GM19099 (cell line): ENCODE measurements around the gene CCDC85C.

ENCODE experiments used
- POLR2A ChIP-seq: IDR thresholded peaks from 3 replicates; pipeline ENCODE4 v1.6.1; 2011; ENCODE audit warnings: low read depth; ENCODE audit not compliant: insufficient read length; ENCODE audit errors: extremely low read depth

The CCDC85C gene

GRCh38 chr14:99603471-99604277 lies at the start of gene CCDC85C:
TSS of gene CCDC85C (minus strand) at chr14:99604207. CDS start at chr14:99603959, 248 bp downstream.
- TF ChIP-seq POLR2A: no peak

DNA sequence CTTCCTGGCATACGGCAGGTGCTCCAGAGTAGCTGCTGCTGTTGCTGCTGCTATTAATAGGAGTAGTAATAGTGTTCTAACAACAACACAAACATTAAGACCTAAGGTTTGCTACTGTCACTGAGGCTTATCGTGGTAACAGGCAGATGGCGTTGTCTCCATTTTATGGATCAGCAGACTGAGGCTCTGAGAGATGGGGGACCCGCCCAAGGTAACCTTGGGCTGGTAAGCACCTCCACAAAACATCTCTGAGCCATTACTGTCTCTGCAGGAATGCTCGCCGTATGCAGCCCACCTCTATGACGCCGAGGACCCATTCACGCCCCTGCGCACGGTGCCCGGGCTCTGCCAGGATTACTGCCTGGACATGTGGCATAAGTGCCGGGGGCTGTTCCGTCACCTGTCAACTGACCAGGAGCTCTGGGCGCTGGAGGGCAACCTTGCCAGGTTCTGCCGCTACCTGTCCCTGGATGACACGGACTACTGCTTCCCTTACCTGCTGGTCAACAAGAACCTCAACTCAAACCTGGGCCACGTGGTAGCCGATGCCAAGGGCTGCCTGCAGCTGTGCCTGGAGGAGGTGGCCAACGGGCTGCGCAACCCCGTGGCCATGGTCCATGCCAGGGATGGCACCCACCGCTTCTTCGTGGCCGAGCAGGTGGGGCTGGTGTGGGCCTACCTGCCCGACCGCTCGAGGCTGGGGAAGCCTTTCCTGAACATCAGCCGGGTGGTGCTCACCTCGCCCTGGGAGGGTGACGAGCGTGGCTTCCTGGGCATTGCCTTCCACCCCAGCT lies 48.1 kb upstream of the CCDC85C start:
- no peak for TF ChIP-seq POLR2A

DNA sequence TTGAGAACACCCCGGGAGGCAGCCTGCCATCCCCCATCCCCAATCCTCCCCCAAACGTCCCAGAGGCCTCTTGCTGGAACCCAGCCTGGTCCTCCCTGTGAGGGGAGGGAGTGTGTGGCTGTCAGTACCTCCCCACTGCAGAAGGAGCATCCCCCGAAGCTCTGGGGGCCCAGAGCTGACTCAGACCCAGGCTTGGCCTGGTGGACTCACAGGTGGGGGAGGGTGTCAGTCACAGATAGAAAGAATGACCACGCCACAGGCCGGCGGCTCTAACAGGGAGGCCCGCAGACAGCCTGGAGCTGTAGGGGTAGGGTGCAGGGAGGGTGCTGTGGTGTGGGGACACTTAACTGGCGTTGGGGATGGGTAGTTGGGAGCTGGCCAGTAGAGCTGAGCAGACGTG lies 46.2 kb upstream of the CCDC85C start:
- TF ChIP-seq POLR2A: no peak

- no peak for TF ChIP-seq POLR2A
These were observed 45.6 kb upstream of the CCDC85C start for GRCh38 chr14:99649643-99650042.

DNA sequence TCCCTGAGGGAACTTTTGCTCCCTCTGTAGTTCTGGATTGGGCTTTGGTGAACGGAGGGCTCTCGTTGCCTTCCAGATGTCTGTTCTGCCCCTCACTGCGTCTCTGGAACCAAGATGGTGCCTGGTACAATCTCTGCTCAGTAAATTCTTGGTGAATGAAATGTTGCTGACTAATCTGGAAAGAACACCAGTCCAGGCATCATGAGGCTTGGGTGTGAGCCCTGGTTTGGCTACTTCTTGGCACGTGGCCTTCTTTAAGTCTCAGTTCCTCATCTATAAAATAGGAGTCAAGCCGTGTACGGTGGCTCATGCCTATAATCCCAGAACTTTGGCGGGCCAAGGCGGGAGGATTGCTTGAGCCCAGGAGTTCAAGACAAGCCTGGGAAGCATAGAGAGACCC lies 45.2 kb upstream of the CCDC85C start:
- TF ChIP-seq POLR2A: no peak

- no peak for TF ChIP-seq POLR2A
These were observed 44.2 kb upstream of the CCDC85C start for GRCh38 chr14:99648027-99648784.

- no peak for TF ChIP-seq POLR2A
These were observed 43.4 kb upstream of the CCDC85C start for GRCh38 chr14:99647411-99647810.

DNA sequence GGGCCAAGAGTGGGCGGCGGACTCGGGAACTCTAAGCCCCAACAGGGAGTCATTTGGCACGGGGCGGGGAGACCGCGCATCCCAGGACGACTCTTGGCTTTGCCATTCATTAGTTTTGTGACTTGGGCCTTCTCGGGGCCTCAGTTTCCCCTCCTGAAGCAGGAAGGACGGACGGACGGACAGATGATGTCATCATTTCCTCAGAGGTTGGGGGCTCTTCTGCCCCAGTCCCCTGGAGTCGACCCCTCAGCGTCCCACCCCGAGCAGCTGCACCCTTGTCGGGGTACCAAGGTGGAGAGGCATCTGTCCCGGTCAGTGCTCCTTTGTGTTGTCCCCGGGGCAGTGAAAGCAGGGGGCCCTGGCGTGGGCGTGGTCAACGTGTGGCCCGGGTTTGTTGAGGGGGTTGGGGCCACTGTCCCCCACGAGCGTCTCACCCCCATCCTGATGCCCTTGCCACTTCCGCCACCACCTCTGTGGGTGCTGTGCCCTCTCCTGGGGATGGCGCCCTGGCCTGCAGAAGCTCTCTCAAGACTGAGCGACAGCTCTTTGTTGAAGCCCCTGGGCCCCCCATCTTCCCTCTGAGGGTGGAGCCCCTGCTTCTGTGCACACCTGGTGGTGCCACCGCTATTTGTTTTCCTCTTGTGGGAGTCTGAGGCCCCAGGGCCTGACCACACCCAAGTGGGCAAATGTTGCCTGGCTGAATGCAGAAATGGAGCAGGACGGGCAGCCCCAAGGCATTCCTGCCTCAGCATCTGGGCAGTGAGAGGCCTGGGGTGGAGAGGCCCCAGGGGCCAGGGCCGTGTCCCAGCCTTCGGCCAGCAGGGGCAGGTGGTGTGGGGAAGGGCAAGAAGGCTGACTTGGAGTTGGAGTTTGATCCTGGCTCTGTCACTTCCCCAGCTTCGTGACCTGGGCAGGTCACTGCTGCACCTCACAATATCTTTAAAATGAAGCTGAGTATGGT lies 41.8 kb upstream of the CCDC85C start:
- TF ChIP-seq POLR2A: no peak

DNA sequence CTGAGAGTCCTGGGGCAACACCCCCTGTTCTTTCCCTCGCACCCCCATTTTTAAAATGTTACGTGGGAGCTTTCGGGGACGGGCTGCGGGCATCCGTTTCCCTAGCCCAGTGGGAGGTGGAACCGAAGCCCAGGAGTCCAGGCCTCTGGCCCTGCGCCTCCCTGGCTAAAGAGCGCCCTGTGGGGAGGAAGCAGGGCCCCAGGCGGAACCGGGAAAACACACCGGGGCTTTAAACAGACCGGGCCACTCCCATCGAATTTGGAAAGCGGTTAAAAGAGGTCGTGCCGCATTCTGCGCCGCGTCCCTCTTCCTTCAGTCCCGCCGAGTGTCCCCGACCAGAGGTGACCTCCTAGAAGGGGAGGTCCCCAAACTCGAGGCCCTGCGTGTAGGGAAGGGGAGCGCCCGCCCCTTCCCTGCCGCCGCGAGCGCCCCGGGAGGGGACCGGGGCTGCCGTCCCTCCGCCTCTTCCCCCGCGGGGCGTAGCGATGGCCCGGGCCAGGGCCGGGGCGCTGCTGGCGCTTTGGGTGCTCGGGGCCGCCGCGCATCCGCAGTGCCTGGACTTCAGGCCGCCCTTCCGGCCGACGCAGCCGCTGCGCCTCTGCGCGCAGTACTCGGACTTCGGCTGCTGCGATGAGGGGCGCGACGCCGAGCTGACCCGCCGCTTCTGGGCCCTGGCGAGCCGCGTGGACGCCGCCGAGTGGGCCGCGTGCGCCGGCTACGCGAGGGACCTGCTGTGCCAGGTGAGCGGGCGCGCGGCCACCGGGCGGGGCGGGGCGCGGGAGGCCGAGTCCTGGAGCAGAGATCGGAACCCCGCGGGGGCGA lies 40.9 kb upstream of the CCDC85C start, which contains the start of gene HHIPL1:
Gene HHIPL1, plus strand, starts transcription at position 407 of the 822 bp plus-strand sequence. Its CDS starts 79 bp downstream, at position 486.
- TF ChIP-seq POLR2A: no peak

DNA sequence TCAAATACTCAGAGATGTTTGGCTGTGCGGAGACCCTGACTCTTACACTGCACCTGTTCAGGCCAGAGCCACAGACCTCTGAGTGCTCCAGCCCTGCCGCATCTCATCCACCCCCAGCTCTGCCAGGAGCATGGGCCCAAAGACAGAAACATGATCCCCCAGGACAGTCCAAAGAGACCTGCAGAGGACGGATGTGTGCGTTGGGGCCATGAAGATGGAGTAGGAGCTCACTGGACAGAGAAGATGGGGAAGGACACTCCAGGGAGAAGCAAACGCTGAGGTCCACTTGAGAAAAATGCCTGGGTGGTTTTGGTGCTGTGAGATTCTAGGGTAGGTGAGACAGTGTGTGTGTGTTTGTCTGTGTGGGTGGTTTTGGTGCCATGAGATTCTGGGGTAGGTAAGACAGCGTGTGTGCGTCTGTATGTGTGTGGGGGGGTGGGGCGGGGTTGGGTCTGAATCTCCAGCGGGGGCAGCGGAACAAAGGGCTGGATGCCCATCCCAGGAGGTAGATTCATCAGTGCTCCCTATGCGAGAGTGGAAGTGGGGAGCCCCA lies 40.1 kb upstream of the CCDC85C start:
- TF ChIP-seq POLR2A: no peak

DNA sequence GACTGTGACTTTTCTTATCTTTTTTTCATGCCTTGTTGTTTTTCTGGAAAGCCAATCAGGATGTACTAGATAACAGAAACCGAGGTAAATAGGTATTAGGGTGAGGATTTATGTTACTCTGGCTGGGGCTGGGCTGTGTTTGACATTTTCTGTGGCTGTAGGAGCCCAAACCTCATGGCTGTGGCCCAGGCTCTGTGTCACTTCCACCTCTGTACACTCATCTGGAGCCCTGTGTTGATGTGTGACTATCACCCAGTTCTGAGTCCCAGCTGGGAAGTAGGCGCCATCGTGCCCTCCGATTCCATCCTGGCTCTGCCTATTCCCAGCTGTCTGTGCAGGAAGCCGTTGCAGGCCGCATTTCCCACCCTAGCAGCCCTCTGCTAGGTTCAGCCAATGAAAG lies 39.3 kb upstream of the CCDC85C start:
- no peak for TF ChIP-seq POLR2A

DNA sequence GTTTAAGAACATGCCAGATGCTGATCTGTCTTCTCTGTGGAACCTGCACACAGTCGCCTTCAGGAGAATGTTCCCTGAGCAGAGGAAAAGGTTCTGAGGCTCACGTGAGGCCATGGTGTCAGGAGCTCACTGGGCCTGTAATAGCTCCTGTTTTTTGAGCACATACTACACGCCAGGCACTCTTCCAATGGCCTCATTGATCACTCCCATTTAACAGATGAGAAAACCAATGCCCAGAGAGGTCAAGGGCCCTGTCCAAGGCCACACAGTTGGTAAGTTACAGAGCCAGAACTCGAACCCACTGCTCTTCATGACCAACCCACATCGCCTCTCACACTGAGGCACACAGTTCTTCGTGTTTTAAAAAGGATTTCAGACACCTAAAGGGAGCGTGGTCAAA lies 33.6 kb upstream of the CCDC85C start:
- TF ChIP-seq POLR2A: no peak

DNA sequence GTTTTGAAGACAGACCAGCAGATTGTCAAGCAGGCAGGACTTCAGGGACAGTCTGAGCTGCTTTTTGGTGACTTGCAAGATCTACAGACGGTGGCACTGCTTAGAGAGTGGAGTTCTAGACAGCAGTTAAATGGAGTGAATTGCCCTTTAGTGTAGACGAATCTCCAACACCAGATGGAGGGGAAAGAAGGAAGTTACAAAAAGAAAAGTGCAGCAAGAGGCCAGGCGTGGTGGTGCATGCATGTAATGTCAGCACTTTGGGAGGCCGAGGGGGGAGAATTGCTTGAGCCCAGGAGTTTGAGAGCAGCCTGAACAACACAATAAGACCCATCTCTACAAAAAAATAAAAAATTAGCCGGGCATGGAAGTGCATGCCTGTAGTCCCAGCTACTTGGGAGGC lies 32.5 kb upstream of the CCDC85C start:
- TF ChIP-seq POLR2A: no peak
